HG03108 (cell line): Measurements from ENCODE around the gene COL15A1.

ENCODE experiments used
- ATAC-seq: cut with Tn5 transposase; IDR thresholded peaks from one replicate; pipeline ENCODE4 v1.9.1; 2021; ENCODE audit warnings: moderate library complexity; ENCODE audit not compliant: unreplicated experiment

Gene COL15A1

DNA sequence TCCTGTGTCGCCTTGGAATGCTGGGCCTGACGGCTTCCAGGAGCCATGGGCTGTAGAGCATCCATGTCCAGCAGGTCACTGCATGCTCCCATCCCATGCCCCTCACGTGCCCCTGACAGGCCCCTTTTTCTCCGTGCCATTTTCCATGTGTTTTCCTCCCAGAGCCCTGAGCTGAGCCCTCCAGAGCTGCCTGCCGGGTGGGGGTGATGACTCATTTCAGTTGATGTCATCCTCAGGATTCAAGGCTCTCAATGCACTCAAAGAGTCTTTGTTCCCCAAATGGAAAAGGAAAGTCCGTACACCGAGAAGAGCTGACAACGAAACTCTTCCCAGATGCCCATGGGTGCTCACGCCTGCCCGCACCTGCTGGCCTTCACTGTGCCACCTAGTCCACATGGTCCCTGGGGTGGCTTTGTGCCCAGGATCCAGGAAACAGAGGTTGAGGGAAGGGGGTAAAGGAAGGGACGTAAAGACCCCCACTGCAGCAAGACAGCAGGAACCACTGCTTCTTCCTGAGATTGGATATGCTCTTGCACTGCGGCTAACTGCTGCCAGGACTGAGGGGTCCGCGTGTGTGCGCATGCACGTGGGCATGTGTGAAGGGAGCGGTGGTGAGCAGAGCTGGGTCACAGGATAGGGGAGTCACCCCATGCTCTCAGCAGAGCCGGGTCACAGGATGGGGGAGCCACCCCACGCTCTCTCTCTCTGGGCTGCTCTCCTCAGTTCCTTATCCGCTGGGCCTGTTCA, 27.6 kb downstream of the COL15A1 start:
- no peak for ATAC-seq

DNA sequence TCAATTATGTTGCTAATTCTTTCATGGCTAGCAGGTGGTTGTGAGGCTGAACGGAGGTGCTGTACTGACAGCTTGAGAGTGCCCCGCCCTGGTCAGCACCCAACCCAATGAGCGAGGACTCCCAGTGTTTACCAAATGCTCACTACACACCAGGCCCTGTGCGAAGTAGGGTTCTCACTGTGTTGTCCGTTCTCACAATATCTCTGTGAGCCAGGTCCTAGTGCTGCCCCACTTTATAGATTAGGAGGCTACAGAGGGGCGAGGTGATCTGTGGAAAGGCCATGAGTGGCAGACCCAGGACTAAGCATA, 28.2 kb downstream of the COL15A1 start:
- ATAC-seq = no peak

DNA sequence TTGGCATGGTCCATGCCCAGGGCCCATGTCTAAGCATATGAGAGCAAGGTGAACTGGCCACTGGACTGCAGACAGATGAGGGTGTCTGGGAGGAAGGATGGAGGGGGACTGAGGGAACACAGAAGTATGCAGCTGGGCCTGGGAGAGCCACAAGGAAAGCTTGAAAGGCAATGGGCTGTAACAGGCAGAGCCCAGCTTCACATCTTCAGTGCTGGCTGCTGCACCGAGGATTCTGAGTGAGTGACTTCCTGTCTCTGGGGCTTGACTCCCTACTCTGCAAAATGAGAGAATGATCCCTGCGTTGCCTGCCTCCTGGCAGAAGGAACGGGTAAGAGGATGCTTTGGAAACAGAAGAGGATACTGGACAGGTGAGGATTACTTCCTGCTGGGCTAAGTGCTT, 29.0 kb downstream of the COL15A1 start:
- ATAC-seq = no peak

DNA sequence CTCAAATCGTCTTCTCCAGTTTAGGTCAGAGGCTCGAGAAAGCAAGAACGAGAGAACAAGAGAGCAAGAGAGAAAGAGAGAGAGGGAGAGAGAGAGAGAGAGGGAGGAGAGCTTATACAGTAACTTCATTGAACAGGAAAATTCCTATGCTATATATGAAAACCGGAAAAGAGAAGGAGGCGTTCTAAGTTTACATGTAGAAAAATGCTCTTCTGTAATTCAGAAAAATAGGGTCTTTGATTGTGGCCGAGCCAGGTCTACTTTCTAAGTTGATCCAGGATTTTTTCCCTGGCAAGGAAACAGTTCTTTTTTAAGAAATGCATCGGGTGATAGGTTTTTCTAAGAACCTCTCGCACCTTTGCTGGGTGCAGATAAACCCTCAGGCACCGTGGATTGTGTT, 29.5 kb downstream of the COL15A1 start:
- ATAC-seq = no peak

DNA sequence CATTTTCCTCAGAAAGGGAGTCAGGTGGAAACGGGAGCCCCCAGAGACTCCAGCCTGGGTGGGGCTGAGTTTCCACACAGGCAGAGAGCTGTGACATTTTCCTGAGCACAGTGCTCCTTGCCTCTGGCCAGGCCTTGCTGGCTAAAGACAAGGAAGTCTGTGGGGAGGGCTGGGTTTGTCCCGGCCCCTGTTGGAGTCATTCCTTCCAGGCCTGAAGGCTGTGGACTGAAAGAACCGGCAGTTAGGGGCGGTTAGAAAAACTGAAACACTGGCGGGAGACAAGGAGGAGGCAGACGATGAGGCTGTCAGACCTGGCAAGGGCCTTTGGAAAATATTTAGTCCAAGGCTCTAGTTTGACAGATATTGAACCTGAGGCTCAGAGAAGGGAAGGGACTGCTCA, 29.9 kb downstream of the COL15A1 start:
- no peak for ATAC-seq

DNA sequence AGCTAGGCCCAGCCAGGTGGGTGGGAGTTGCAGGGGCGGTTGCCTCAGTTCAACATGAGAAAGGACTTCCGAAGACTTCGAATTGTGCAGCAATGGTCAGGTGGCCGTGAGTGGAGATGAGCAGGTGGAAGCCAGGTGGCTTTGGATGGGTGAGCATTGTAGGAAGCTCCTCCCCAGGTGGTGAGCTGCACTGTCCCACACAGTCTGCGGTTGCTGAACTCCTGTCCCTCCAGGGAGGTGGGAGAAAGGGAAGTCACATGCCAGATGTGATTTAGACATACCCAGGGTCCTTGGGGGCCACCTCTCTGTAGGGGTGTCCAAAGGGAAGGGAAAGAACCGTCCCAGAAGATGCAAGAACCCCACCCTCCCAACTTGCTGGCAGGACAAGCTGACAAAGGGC, 30.4 kb downstream of the COL15A1 start:
- ATAC-seq = no peak

DNA sequence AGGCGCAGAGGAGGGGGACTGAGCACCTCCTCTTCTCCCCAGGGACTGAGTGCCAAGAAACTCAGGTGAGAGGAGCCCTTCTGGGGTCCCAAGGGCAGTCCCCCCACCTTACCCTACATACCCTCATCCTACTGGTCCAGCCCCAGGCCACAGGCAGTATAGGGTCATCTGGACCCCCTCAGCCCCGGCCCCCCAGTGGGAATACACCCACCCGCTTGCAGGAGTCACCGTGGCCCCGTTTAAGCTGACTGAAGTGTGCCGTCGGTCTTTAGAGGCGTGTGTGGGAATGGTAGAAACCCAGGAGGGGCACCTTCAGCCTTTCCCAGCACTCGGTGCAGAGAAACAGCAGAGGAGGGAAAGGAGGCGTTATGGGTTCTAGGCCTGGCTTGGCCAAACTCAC, 30.8 kb downstream of the COL15A1 start:
- ATAC-seq = no peak

DNA sequence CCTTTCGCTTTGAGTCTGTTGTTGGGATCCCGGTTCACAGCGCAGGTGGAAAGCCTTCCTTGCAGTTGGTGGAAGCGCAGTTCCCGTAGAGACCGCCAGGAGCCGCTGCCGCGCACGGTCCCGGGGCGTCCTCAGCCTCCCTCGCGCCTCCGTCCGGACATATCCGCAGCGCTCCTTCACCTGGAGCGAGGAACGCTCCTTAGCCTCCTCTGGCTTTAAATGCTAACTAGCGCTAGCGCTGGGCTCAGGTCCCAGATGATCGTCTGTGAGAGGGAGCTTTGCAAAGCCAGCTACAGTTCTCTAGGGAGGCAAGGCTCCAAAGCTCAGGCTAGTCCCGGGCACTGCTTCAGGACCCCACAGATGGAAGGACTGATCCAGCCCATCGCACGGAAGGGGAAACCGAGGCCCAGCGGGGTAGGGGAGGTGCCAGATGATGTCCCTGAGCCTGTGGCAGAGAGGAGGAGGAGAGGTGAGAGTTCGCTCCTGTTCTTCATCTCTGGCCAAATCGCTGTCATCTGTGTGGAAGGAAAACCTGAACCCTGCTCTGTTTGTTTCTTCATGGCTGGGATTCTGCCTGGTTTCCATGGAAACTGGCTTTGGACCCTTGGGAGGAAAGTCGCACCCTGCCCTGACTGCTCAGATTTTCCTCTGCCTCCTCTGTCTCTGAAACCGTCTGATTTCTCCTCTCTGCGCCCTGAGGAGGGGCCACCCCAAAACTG, 31.4 kb downstream of the COL15A1 start:
- peak; percentile 90 for ATAC-seq

DNA sequence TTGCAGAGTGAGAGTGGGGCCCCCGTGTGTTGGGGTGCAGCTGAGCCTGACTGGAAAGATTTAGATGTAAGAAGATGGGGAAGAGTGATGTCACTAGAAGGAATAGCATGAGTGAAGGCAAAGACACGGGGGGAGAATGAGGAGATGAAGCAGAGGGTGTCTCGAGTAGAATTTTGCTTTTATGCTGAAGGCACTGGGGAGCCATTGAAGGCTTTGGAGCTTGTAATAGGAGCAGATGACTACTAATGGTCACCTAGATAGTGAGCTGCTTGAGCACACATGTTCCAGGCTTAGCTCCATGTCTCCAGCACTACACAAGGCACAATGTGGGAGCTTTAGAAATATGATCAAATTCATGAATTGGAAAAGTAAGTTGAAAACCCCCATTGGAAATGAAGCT, 32.1 kb downstream of the COL15A1 start:
- no peak for ATAC-seq

DNA sequence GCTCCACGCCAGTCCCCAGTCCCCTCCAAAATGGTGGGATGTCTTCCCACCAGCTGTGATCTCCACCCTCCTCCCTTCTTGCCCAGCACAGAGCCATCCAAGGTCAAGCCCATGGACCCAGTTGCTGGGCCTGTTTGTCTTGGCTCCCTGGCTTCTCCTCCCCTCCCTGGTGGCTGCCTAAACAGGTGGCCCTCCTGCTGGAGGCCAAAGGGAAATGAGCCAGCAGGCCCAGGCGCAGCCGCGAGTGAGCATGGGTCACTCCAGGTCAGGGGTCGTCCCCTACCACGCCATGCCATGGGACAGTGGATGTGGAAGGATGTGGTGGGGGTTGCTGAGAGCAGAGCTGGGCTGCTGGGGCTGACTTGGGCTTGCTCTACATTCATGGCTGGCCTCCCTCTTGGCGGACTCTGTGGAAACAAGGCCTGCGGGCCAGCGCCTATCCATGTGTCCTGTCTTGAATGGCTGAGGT, 33.6 kb downstream of the COL15A1 start:
- no peak for ATAC-seq

DNA sequence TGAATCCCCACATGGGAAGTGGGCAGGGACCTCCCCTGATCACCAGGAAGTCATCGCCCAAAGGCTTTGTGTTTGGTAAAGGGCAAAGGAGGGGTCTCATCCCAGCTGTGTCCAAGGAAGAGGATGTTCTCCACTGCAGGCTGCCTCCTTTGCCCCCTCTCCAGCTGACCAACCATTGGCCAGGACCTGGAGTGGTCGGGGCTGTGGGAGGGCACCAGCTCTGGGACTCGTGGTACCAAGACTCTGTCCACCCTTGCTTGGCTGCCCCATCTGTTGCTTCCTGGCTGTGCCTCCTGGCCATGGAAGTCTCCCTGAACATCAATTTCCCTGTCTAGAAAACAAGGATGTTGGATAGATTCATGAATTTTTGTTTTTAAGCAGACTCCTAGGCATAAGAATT, 34.1 kb downstream of the COL15A1 start:
- no peak for ATAC-seq

DNA sequence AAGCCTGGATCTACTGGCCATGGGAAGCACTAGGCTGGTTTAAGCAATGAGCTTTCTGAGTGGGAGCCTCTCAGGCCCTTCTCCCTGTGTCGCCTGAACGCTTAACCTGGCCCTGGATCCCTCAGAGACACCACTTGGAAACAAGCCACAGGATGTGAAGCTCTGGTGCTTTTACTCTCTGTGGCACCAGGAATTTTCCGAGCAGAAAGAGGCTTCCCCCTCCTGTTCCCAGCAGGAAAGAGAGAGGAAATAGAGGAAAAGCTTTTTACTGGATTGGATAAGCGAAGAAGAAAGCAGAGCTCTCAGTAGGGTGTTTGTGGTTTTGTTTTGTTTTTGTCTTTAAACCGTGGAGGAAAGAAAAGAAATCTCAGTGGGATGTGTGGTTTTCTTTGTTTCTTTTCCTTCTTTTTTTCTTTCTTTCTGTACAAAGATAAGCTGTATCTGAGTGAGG, 34.5 kb downstream of the COL15A1 start:
- no peak for ATAC-seq

DNA sequence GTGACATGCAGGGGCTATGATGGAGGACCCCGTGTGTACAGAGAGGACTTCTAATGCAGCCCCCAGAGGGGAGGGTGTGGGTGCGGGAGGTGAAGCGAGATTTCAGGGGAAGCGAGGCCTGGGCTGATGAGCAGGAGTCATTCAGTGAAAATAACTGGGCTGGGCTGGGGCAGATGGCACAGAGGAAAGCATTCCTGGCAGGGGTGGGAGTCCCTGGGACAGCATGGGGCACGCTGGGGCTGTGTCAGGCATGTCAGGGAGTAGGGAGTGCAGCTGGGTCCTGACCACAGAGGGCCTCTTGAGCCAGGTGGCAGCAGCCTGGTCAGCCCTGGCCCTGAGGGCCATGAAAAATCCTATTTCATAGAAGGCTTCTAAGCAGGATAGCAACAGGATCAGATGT, 36.6 kb downstream of the COL15A1 start:
- no peak for ATAC-seq

DNA sequence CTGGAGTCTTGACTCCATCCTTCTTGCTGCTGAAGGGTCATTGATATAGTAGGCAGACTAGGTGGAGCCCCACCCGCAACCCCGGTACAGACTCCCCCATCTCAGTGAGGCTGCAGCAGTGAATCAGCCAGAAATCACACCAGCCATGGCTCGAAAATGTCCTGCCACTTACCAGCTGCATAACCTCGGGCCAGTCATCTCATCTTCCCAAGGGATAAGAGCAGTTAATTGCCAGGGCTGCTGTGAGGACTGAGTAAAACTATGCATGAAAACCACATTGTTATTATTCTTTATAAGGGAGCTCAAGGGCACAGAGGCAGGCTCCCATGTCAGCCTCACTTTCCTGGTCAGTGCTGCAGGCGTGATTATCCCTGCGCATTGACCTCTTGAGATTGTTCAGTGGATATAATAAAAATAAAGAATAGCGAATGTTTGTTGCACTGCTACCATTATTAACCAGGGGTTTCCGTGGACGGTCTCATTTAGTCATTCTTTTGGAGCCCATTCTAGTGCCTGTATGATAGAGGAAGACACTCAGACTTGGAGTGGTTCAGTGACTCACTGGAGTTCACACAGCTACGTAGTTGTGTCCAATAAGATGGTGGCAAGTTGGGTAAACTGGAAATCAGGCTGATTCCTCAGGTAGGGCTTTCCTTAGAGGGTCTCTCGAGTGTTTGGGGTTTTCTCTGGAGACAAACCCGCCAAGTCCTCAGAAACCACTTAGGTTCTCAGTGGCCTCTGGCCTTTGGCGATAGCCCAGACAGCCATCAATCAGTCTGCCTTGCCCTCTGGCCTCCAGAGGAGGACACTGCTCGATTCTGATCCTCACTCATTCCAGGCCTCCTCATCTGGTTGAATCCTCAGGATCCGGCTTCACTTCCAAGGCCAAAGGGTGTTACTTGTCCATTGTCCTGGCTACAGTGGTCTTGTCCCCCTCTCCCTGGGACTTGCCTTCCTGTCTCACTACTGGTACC, 39.9 kb downstream of the COL15A1 start:
- ATAC-seq = no peak

DNA sequence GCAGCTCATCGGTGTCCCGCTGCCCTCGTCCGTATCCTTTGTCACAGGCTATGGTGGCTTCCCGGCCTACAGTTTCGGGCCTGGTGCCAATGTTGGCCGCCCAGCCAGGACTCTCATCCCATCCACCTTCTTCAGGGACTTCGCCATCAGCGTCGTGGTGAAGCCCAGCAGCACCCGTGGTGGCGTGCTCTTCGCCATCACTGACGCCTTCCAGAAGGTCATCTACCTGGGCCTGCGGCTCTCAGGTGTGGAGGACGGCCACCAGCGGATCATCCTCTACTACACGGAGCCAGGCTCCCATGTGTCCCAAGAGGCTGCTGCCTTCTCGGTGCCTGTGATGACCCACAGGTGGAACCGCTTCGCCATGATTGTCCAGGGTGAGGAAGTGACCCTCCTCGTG, 41.9 kb downstream of the COL15A1 start:
- no peak for ATAC-seq

DNA sequence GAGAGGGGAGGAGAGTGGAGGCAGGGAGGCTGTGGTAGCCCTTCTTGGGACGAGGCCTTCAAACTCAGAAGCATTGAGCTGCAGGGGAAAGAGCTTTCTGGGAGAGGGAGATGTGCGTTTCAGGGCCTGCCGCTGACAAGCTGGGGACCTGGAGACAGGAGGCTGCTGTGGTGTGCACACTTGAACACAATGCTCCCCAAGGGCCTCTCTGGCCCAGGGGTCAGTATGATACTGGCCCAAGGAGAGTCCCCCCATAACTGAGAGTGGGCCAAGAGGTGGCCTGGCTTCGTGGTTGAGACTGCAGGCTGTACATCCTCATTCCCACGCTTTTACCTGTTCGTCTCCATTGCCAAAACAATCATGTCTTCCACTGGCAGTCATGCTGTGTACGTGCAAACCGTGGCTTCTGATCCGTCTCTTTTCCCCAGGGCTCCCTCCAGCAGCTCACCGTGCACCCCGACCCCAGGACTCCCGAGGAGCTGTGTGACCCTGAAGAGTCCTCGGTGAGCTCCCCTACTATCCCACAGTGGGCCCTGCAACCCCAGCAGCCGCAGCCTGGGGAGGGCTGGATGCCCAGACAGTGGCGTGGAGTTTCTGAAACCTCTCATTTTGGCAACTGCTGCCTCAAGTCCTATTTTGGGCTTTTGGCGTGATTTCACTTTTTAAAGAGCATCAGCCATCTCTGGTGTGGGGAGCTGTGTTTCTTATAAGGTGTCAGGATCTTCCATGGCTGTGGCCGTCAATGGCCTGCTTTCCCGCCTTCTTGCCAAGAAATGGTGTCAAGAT, 43.4 kb downstream of the COL15A1 start:
- ATAC-seq = no peak

DNA sequence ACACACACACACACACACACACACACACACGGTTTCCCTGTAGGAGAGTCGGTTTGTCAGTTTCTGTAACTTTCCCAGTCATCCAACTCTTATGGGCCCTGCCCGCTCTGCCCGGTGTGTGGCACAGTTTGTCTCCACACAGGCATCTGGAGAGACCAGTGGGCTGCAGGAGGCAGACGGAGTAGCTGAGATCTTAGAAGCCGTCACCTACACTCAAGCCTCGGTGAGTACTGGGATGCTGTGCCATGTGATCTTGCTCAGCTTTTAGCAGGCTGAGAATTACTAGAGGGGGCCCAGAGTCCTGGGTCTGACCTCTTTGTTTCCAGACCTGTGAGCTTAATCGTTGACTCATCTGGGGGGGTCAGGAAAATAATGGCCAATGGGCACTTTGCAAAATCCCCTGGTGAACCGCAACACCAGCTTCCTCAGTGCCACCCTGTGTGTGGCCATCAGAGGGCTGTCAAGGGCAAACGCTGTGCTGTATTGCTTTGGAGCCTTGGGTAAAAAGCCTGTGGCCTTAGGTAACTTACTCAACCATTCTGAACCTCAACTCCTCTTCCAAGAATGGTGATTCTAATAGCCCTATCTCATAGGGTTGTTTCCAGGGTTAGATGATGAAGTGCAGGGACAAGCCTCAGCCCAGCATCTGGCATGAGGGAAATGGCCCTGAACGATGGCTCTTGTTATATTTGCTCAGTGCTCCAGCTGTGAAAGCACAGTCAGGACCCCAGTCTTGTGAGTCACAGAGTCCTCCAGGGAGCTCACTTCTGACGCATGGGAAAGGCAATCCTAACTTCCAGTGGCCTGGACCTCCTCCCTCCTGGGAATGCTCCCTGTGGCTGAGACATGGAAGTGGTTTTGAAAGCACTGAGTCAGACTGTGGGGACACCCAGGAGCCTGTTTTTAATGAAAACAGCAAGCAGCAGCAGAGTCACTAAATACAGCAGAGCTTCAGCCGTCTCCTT, 45.6 kb downstream of the COL15A1 start:
- ATAC-seq = no peak

DNA sequence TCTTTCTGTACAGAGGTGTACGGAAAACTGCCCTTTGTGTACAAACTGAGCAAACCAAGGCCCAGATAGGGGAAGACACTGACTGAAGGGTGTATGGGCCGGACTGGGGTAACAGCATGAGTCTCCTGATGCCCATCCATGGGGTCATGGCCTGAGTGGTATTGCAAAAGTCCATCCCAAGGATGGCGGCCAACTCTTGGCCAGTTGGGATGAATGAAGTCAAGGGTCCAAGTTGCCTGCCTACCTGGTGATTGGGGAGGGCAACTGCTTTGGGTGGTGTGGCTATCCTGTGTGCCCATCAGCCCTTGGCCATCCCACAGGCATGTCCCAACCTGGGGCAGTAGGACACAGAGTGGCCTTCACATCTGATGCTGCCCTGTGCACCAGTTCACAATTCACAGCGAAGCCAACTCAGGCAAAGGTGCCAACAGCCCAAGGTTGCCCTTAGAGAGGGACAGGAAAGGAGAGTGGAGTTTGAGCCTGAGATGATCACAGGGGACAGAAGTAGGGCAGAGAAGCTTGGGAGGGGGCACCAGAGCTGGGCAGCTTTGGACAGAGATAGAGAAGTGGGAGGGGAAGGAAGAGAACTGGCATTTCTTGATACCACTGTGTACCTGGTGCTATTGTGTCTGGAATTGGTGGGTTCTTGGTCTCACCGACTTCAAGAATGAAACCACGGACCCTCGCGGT, 46.6 kb downstream of the COL15A1 start:
- no peak for ATAC-seq
